Tibial nerve (tissue), 4 donors: Measurements from ENCODE around the gene NR2F2. TPM values are rescaled to one million over a fixed set of nuclear protein-coding genes. Genes with fewer than 3 reads are reported as not detected.

Source experiments
- DNase-seq, 2 donors: peaks; one replicate each; pipeline ENCODE4 v3.0.0-alpha.2; 2019; ENCODE audit warnings: low spot score in 2 of 2
- H3K27ac ChIP-seq, 4 donors: fragments of 200-600 bp; sonication (generic) in 3 of 4; one replicate each; pipeline ENCODE4 v1.5.1; 2017 to 2019; ENCODE audit warnings: mild to moderate bottlenecking in 1 of 4
- H3K27me3 ChIP-seq, 2 donors: fragments of 200-600 bp; sonication (generic) in 1 of 2; one replicate each; pipeline versions ENCODE4 v1.5.1 to v1.6.0; 2017 to 2019
- H3K36me3 ChIP-seq, 3 donors: fragments of 200-600 bp; sonication (generic); one replicate each; pipeline ENCODE4 v1.5.1; 2018 to 2019
- H3K4me1 ChIP-seq, 4 donors: fragments of 200-600 bp; sonication (generic) in 3 of 4; one replicate each; pipeline ENCODE4 v1.5.1; 2017 to 2019
- H3K4me3 ChIP-seq, 4 donors: fragments of 200-600 bp; sonication (generic) in 3 of 4; one replicate each; pipeline ENCODE4 v1.5.1; 2017 to 2019; ENCODE audit warnings: mild to moderate bottlenecking in 1 of 4, moderate library complexity in 1 of 4
- H3K9me3 ChIP-seq, 4 donors: fragments of 200-600 bp; sonication (generic) in 3 of 4; one replicate each; pipeline ENCODE4 v1.5.1; 2017 to 2019
- CTCF ChIP-seq, 5 experiments: fragments of 200-600 bp in 3 of 5; fragments of 450-650 bp in 2 of 5; sonication (generic) in 3 of 5; IDR thresholded peaks; one replicate each; pipeline ENCODE4 v1.5.1; 2016 to 2019; ENCODE audit warnings: antibody characterized with exemption in 5 of 5, mild to moderate bottlenecking in 3 of 5, moderate library complexity in 2 of 5
- EP300 ChIP-seq, 2 donors: sonication (generic); formaldehyde crosslinking; IDR thresholded peaks; one replicate each; pipeline ENCODE4 v1.6.1; 2017; ENCODE audit warnings: antibody characterized with exemption in 2 of 2, mild to moderate bottlenecking in 1 of 2
- POLR2A ChIP-seq, 2 donors: fragments of 450-650 bp; IDR thresholded peaks; one replicate each; pipeline ENCODE4 v1.6.1; 2017; ENCODE audit warnings: antibody characterized with exemption in 2 of 2, mild to moderate bottlenecking in 2 of 2, moderate library complexity in 2 of 2
- WGBS, 2 donors: methylation state at CpG; one replicate each; pipeline ENCODE4 v1.1.5; 2018; 5-methylcytosine and 5-hydroxymethylcytosine counted together
- total RNA-seq, 4 donors: library from RNA; depleted of rRNA; stranded (reverse); fragments of >200 nt; gene quantifications; one replicate each; pipeline ENCODE4 v1.1.0, GENCODE V29; 2016

NR2F2 gene
- total RNA-seq, 4 donors from 2014 or later, result 70.8 to 129 (median 124) TPM

GRCh38 chr15:96322536-96323318 is 7.8 kb upstream of the NR2F2 start:
- no peaks in the 10 kb centered on the region for H3K27me3 ChIP-seq
- H3K36me3 ChIP-seq, result no peaks in the 10 kb centered on the region
- DNase-seq, result peak; percentile 19 to 40
- TF ChIP-seq CTCF (IDR thresholded peaks at IDR 0.05), result no peak
- TF ChIP-seq POLR2A (IDR thresholded peaks at IDR 0.05), result peak in 1 of 2 donors; percentile 25
- peak in 1 of 2 donors; percentile 62 for TF ChIP-seq EP300 (IDR thresholded peaks at IDR 0.05)
- H3K4me1 ChIP-seq, result peaks cover 0 to 50% (median 10%) of the 10 kb centered on the region in 4 donors
- 1 to 17% methylated on average over 55 to 60 of the region's 66 CpGs for WGBS, 2 donors
- peak overlapping the region; percentile 92 to 99 (median 97) for H3K27ac ChIP-seq
- H3K4me3 ChIP-seq, result peak overlapping the region; percentile 40 to 75 (median 62)
- H3K9me3 ChIP-seq, result no peaks in the 10 kb centered on the region

GRCh38 chr15:96323319-96324145 is 7.0 kb upstream of the NR2F2 start:
- H3K4me3 ChIP-seq, result peak overlapping the region; percentile 40 to 84 (median 66)
- peak overlapping the region; percentile 92 to 99 (median 97) for H3K27ac ChIP-seq
- no peaks in the 10 kb centered on the region for H3K27me3 ChIP-seq
- H3K4me1 ChIP-seq, result peaks cover 0 to 42% (median 12%) of the 10 kb centered on the region in 4 donors
- no peak for DNase-seq
- no peaks in the 10 kb centered on the region for H3K9me3 ChIP-seq
- no peaks in the 10 kb centered on the region for H3K36me3 ChIP-seq
- 17% methylated on average over 15 to 26 of the region's 29 CpGs for WGBS, 2 donors
- TF ChIP-seq POLR2A (IDR thresholded peaks at IDR 0.05), result no peak
- no peak for TF ChIP-seq CTCF (IDR thresholded peaks at IDR 0.05)
- TF ChIP-seq EP300 (IDR thresholded peaks at IDR 0.05), result no peak

DNA sequence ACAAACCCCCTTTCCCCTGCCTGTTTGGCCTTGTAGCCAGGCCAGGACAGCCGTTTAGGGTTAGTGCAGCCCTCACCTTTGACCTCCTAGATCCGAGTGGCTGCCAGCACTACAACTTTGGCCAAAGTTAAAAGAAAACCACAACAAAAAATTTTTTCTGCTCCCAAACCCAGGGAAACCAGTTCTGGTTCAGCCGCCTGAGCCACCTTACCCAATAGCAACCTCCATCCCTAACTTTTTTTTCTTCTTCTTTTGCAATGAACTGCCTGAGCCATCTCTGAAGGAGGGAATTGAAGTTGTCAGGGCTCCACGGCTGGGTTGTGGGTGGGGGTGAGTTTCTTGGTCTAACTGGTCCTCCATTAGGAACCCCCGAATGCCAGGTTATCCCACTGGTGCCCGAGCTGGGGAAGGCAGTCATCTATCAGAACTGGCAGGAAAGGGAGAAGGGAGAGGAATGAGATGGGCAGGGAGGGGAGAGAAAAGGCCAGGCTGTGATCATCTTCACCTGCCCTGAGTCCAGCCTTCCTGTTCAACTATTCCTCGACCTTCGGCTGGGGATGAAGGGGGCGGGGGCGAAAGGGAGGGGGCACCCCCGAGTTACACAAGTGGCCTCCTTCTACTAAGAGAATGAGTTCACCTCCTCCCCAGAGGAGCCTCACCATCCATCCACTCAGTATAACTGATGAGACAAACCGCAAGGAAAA is 6.2 kb upstream of the NR2F2 start:
- peak overlapping the region; percentile 46 to 84 (median 66) for H3K4me3 ChIP-seq
- H3K27me3 ChIP-seq, result no peaks in the 10 kb centered on the region
- peak; percentile 57 to 71 for DNase-seq
- no peaks in the 10 kb centered on the region for H3K9me3 ChIP-seq
- H3K4me1 ChIP-seq, result peaks cover 0 to 34% (median 9%) of the 10 kb centered on the region in 4 donors
- peak overlapping the region; percentile 92 to 99 (median 97) for H3K27ac ChIP-seq
- TF ChIP-seq EP300 (IDR thresholded peaks at IDR 0.05), result peak in 1 of 2 donors; percentile 67
- TF ChIP-seq POLR2A (IDR thresholded peaks at IDR 0.05), result peak; percentile 27 to 38
- no peak for TF ChIP-seq CTCF (IDR thresholded peaks at IDR 0.05)
- H3K36me3 ChIP-seq, result no peaks in the 10 kb centered on the region
- 5% methylated on average over 12 of the region's 12 CpGs for WGBS, 2 donors

GRCh38 chr15:96324940-96325540 is 5.5 kb upstream of the NR2F2 start:
- Histone ChIP-seq H3K36me3 (no peaks in the 10 kb centered on the region), H3K4me1 (peaks cover 0 to 27% (median 8%) of the 10 kb centered on the region in 4 donors), H3K4me3 (peak overlapping the region; percentile 46 to 84 (median 66)), H3K9me3 (no peaks in the 10 kb centered on the region), H3K27ac (peak overlapping the region; percentile 92 to 99 (median 97)), H3K27me3 (no peaks in the 10 kb centered on the region)
- WGBS, 2 donors, result 2 to 3% methylated on average over 6 of the region's 6 CpGs
- no peak for TF ChIP-seq EP300 (IDR thresholded peaks at IDR 0.05)
- no peak for TF ChIP-seq POLR2A (IDR thresholded peaks at IDR 0.05)
- TF ChIP-seq CTCF (IDR thresholded peaks at IDR 0.05), result no peak
- no peak for DNase-seq
